Ishikawa (cell line): ENCODE measurements around the gene RELN.

Experiments used
- CEBPB ChIP-seq: IDR thresholded peaks from 2 replicates; pipeline ENCODE4 v1.6.1; 2012
- CREB1 ChIP-seq: IDR thresholded peaks from 2 replicates; pipeline ENCODE4 v1.6.1; 2012; ENCODE audit warnings: low read depth
- EGR1 ChIP-seq: IDR thresholded peaks from 2 replicates; pipeline ENCODE4 v1.6.1; 2012
- EP300 ChIP-seq: IDR thresholded peaks from 2 replicates; pipeline ENCODE4 v1.6.1; 2012; ENCODE audit warnings: borderline replicate concordance
- FOXM1 ChIP-seq: IDR thresholded peaks from 2 replicates; pipeline ENCODE4 v1.6.1; 2012; ENCODE audit warnings: low read depth, borderline replicate concordance
- MAX ChIP-seq: IDR thresholded peaks from 2 replicates; pipeline ENCODE4 v1.6.1; 2012
- NFIC ChIP-seq: IDR thresholded peaks from 2 replicates; pipeline ENCODE4 v1.6.1; 2012
- RAD21 ChIP-seq: IDR thresholded peaks from 2 replicates; pipeline ENCODE4 v1.6.1; 2012; ENCODE audit warnings: low read depth
- REST ChIP-seq: IDR thresholded peaks from 2 replicates; pipeline ENCODE4 v1.6.1; 2012; ENCODE audit warnings: low read depth, mild to moderate bottlenecking
- TAF1 ChIP-seq: IDR thresholded peaks from 2 replicates; pipeline ENCODE4 v1.6.1; 2012; ENCODE audit warnings: low read depth, mild to moderate bottlenecking
- TCF12 ChIP-seq: IDR thresholded peaks from 2 replicates; pipeline ENCODE4 v1.6.1; 2012; ENCODE audit warnings: low read depth
- TEAD4 ChIP-seq: IDR thresholded peaks from 2 replicates; pipeline ENCODE4 v1.6.1; 2012
- USF1 ChIP-seq: IDR thresholded peaks from 2 replicates; pipeline ENCODE4 v1.6.1; 2012
- YY1 ChIP-seq: IDR thresholded peaks from 2 replicates; pipeline ENCODE4 v1.6.1; 2012; ENCODE audit warnings: low read depth
- ZBTB7A ChIP-seq: IDR thresholded peaks from 2 replicates; pipeline ENCODE4 v1.6.1; 2012; ENCODE audit warnings: low read depth

RELN gene

GRCh38 chr7:103862302-103863035 is 127.0 kb downstream of the RELN start:
- TF ChIP-seq CREB1 = no peak
- TF ChIP-seq TAF1 = no peak
- no peak for TF ChIP-seq YY1
- TF ChIP-seq USF1 = no peak
- no peak for TF ChIP-seq FOXM1
- TF ChIP-seq CEBPB = no peak
- TF ChIP-seq NFIC = no peak
- no peak for TF ChIP-seq RAD21
- TF ChIP-seq TCF12 = no peak
- TF ChIP-seq TEAD4 = no peak
- no peak for TF ChIP-seq EGR1
- no peak for TF ChIP-seq ZBTB7A
- TF ChIP-seq EP300 = no peak
- TF ChIP-seq MAX = no peak
- TF ChIP-seq REST = no peak

- TF ChIP-seq MAX = no peak
Observed at GRCh38 chr7:103859709-103860108, 129.7 kb downstream of the RELN start.

- no peak for TF ChIP-seq USF1
- no peak for TF ChIP-seq RAD21
- no peak for TF ChIP-seq TCF12
- TF ChIP-seq YY1 = no peak
- no peak for TF ChIP-seq REST
- TF ChIP-seq ZBTB7A = no peak
- TF ChIP-seq TAF1 = no peak
- TF ChIP-seq CREB1 = no peak
- no peak for TF ChIP-seq EP300
- TF ChIP-seq NFIC = no peak
- no peak for TF ChIP-seq TEAD4
- no peak for TF ChIP-seq MAX
- no peak for TF ChIP-seq CEBPB
- TF ChIP-seq EGR1 = no peak
- no peak for TF ChIP-seq FOXM1
Observed at GRCh38 chr7:103857435-103857834, 132.0 kb downstream of the RELN start.

- TF ChIP-seq REST (no peak), EP300 (no peak), ZBTB7A (no peak), RAD21 (no peak), FOXM1 (no peak), CEBPB (no peak), NFIC (no peak), TEAD4 (no peak), YY1 (no peak), TCF12 (no peak), EGR1 (no peak), MAX (no peak), CREB1 (no peak), USF1 (no peak), TAF1 (no peak)
Observed at GRCh38 chr7:103856929-103857328, 132.5 kb downstream of the RELN start.
